ENCODE results near the gene EHD4.
A peak's percentile ranks its signal among the peaks of the same experiment; 100 is the strongest.

Gene EHD4

GRCh38 chr15:41972253-41973242, at the start of gene EHD4:
TSS of gene EHD4 (minus strand) at chr15:41972557. CDS start at chr15:41972494, 63 bp downstream.
- peak; percentile 99 for DNase-seq (ENCODE audit: low spot score)

- DNase-seq (ENCODE audit: low spot score), result no peak
Observed at GRCh38 chr15:42021593-42021992, 49.2 kb upstream of the EHD4 start.

- no peak for DNase-seq (ENCODE audit: low spot score)
Observed at GRCh38 chr15:42020713-42021273, 48.4 kb upstream of the EHD4 start, which contains the start of gene PLA2G4E. TSS of gene PLA2G4E (minus strand) at chr15:42021042. CDS start at chr15:42021030, 12 bp downstream.

GRCh38 chr15:42018306-42019224, 46.2 kb upstream of the EHD4 start:
- no peak for DNase-seq (ENCODE audit: low spot score)

GRCh38 chr15:42016971-42017370, 44.6 kb upstream of the EHD4 start:
- DNase-seq (ENCODE audit: low spot score), result no peak

- no peak for DNase-seq (ENCODE audit: low spot score)
Observed at GRCh38 chr15:42014406-42014805, 42.0 kb upstream of the EHD4 start.

- DNase-seq (ENCODE audit: low spot score), result no peak
Observed at GRCh38 chr15:42012928-42013482, 40.6 kb upstream of the EHD4 start.

GRCh38 chr15:42012241-42012640, 39.9 kb upstream of the EHD4 start:
- no peak for DNase-seq (ENCODE audit: low spot score)

GRCh38 chr15:42011074-42011473, 38.7 kb upstream of the EHD4 start:
- DNase-seq (ENCODE audit: low spot score), result no peak

- DNase-seq (ENCODE audit: low spot score), result no peak
Observed at GRCh38 chr15:42010434-42010833, 38.1 kb upstream of the EHD4 start.

GRCh38 chr15:42009474-42009873, 37.1 kb upstream of the EHD4 start:
- DNase-seq (ENCODE audit: low spot score), result no peak

- DNase-seq (ENCODE audit: low spot score), result no peak
Observed at GRCh38 chr15:42009022-42009421, 36.7 kb upstream of the EHD4 start.

GRCh38 chr15:42007386-42007785, 35.0 kb upstream of the EHD4 start:
- no peak for DNase-seq (ENCODE audit: low spot score)

- no peak for DNase-seq (ENCODE audit: low spot score)
Observed at GRCh38 chr15:42002333-42002732, 30.0 kb upstream of the EHD4 start.

- DNase-seq (ENCODE audit: low spot score), result no peak
Observed at GRCh38 chr15:42001236-42001635, 28.9 kb upstream of the EHD4 start.

GRCh38 chr15:41999290-42000285, 27.2 kb upstream of the EHD4 start:
- peak; percentile 17 for DNase-seq (ENCODE audit: low spot score)

GRCh38 chr15:41997845-41998244, 25.5 kb upstream of the EHD4 start:
- no peak for DNase-seq (ENCODE audit: low spot score)

- no peak for DNase-seq (ENCODE audit: low spot score)
Observed at GRCh38 chr15:41996921-41997592, 24.7 kb upstream of the EHD4 start.

- no peak for DNase-seq (ENCODE audit: low spot score)
Observed at GRCh38 chr15:41996376-41996775, 24.0 kb upstream of the EHD4 start.

- DNase-seq (ENCODE audit: low spot score), result no peak
Observed at GRCh38 chr15:41995476-41995855, 23.1 kb upstream of the EHD4 start.
